GM21576 (cell line): ENCODE results near the gene GDA.

Experiments used
- ATAC-seq: cut with Tn5 transposase; IDR thresholded peaks from one replicate; pipeline ENCODE4 v1.9.1; 2021; ENCODE audit warnings: mild to moderate bottlenecking, moderate library complexity; ENCODE audit not compliant: unreplicated experiment

Gene GDA

GRCh38 chr9:72150127-72150526 is 887 bp downstream of the GDA start:
- ATAC-seq, result no peak

GRCh38 chr9:72150661-72151060 is 1.4 kb downstream of the GDA start:
- ATAC-seq, result no peak

- no peak for ATAC-seq
Measured at GRCh38 chr9:72151104-72151503, 1.9 kb downstream of the GDA start.

- ATAC-seq, result peak; percentile 79
Measured at GRCh38 chr9:72154468-72155285, 5.4 kb downstream of the GDA start.

GRCh38 chr9:72155301-72155700 is 6.1 kb downstream of the GDA start:
- no peak for ATAC-seq

- ATAC-seq, result no peak
Measured at GRCh38 chr9:72156586-72156985, 7.3 kb downstream of the GDA start.

GRCh38 chr9:72158680-72159079 is 9.4 kb downstream of the GDA start:
- ATAC-seq, result no peak

GRCh38 chr9:72160446-72161123 is 11.3 kb downstream of the GDA start:
- no peak for ATAC-seq

- no peak for ATAC-seq
Measured at GRCh38 chr9:72165326-72165725, 16.1 kb downstream of the GDA start.

GRCh38 chr9:72165821-72166547 is 16.7 kb downstream of the GDA start:
- ATAC-seq, result no peak

- no peak for ATAC-seq
Measured at GRCh38 chr9:72168075-72168474, 18.8 kb downstream of the GDA start.

GRCh38 chr9:72169178-72169577 is 19.9 kb downstream of the GDA start:
- ATAC-seq, result no peak

GRCh38 chr9:72173080-72173479 is 23.8 kb downstream of the GDA start:
- no peak for ATAC-seq

- no peak for ATAC-seq
Measured at GRCh38 chr9:72185561-72185960, 36.3 kb downstream of the GDA start.

- ATAC-seq, result no peak
Measured at GRCh38 chr9:72187121-72187695, 38.0 kb downstream of the GDA start.

- ATAC-seq, result no peak
Measured at GRCh38 chr9:72188232-72188631, 39.0 kb downstream of the GDA start.

- ATAC-seq, result peak; percentile 74
Measured at GRCh38 chr9:72193478-72193881, 44.2 kb downstream of the GDA start.

GRCh38 chr9:72199238-72199637 is 50.0 kb downstream of the GDA start:
- no peak for ATAC-seq

GRCh38 chr9:72200452-72200851 is 51.2 kb downstream of the GDA start:
- ATAC-seq, result no peak

GRCh38 chr9:72202009-72202408 is 52.8 kb downstream of the GDA start:
- ATAC-seq, result no peak

GRCh38 chr9:72203205-72203803 is 54.1 kb downstream of the GDA start:
- peak; percentile 61 for ATAC-seq
